ENCODE data around the gene PLPPR1. TPM values are rescaled to one million over a fixed set of nuclear protein-coding genes. Genes with fewer than 3 reads are reported as not detected.

PLPPR1 gene
- polyA plus RNA-seq, 3 donors, result not detected

DNA sequence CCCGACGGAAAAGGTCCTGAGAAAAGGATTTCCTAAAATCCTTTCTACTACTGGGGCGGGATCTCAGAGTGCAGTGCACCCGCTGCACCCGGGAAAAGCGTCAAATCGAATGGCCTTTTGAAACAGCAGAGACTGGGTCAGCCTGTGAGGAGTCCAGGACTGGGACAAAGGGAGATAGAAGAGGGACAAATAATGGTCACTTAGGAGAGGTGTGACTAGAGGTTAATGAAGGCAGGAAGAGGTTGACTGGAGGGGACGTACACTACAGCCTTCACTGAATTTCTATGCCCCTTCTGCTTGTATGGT lies 1.5 kb downstream of the PLPPR1 start:
- H3K4me3 Mint-ChIP-seq, result peak overlapping the region in 1 of 2 donors; percentile 68

DNA sequence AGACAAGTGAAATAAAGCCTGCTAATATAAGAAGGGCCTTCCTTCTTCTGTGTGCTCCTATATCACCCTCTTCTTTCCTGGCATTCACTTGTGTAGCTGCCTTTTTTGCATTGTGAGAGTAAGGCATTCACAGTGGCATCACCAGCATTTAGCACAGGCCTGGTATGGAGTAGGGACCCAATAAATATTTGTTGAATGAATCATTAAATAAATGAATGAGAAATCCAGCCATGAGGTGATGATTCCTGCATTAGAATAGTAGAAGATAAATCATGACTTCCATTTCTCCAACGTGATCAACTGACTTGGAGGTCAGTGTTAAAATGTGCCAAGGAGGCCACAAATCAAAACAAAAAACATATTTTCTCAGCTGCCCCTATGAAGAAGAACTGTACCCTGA lies 3.9 kb downstream of the PLPPR1 start:
- H3K27me3 Mint-ChIP-seq (ENCODE audit: low read depth in 3 of 3), result peaks cover 35 to 37% (median 36%) of the 10 kb centered on the region in 3 donors
- intact Hi-C loops (cut with micrococcal nuclease), result no loop called here
- no peak for DNase-seq
- no peak overlapping the region for H3K4me3 Mint-ChIP-seq
- Histone ChIP-seq H3K27me3 (ENCODE audit: control insufficient read depth in 2 of 2, insufficient read depth in 2 of 2, low read length in 2 of 2) (peaks cover 31 to 38% of the 10 kb centered on the region in 2 donors), H3K9me3 (replicated peaks in 1 of 2; ENCODE audit: control insufficient read depth in 1 of 2, insufficient read depth in 1 of 2, low read length in 2 of 2) (no peaks in the 10 kb centered on the region), H3K4me1 (ENCODE audit: control insufficient read depth in 1 of 2, insufficient read depth in 2 of 2, low read length in 2 of 2) (no peaks in the 10 kb centered on the region), H4K20me1 (ENCODE audit: insufficient read depth, low read length) (no peaks in the 10 kb centered on the region), H3K4me3 (replicated peaks in 1 of 3; ENCODE audit: low read depth in 2 of 3, low read length in 3 of 3) (no peak overlapping the region), H3K27ac (ENCODE audit: low read depth in 1 of 2, low read length in 2 of 2) (no peak overlapping the region), H3K79me2 (ENCODE audit: insufficient read depth, low read length) (no peaks in the 10 kb centered on the region), H3K36me3 (replicated peaks in 1 of 2; ENCODE audit: control insufficient read depth in 1 of 2, insufficient read depth in 2 of 2, low read length in 2 of 2) (no peaks in the 10 kb centered on the region), H3K9ac (ENCODE audit: insufficient read depth, low read length, poor library complexity, severe bottlenecking) (no peak overlapping the region), H3K4me2 (replicated peaks; ENCODE audit: extremely low read depth, low read length, poor library complexity, severe bottlenecking) (no peak overlapping the region), H2AFZ (ENCODE audit: insufficient read depth, low read depth, low read length, poor library complexity, severe bottlenecking) (no peak overlapping the region)
- TF ChIP-seq, protein P1, sequence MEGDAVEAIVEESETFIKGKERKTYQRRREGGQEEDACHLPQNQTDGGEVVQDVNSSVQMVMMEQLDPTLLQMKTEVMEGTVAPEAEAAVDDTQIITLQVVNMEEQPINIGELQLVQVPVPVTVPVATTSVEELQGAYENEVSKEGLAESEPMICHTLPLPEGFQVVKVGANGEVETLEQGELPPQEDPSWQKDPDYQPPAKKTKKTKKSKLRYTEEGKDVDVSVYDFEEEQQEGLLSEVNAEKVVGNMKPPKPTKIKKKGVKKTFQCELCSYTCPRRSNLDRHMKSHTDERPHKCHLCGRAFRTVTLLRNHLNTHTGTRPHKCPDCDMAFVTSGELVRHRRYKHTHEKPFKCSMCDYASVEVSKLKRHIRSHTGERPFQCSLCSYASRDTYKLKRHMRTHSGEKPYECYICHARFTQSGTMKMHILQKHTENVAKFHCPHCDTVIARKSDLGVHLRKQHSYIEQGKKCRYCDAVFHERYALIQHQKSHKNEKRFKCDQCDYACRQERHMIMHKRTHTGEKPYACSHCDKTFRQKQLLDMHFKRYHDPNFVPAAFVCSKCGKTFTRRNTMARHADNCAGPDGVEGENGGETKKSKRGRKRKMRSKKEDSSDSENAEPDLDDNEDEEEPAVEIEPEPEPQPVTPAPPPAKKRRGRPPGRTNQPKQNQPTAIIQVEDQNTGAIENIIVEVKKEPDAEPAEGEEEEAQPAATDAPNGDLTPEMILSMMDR (IDR thresholded peaks at IDR 0.05), result no peak
- no CpG with 5 or more reads among the region's 1 CpG for WGBS (ENCODE audit: insufficient coverage)
- H3K4me1 Mint-ChIP-seq, result no peaks in the 10 kb centered on the region
- H3K27ac Mint-ChIP-seq, result no peak overlapping the region
- H3K9me3 Mint-ChIP-seq, result peaks cover 0 to 15% (median 0%) of the 10 kb centered on the region in 7 donors
- H3K36me3 Mint-ChIP-seq, result no peaks in the 10 kb centered on the region

More for the DNA sequence above, 1.5 kb downstream of the PLPPR1 start:
- TF ChIP-seq, protein P1 (IDR thresholded peaks at IDR 0.05), result no peak
- Histone ChIP-seq H3K4me1 (ENCODE audit: control insufficient read depth in 1 of 2, insufficient read depth in 2 of 2, low read length in 2 of 2) (no peaks in the 10 kb centered on the region), H3K4me2 (replicated peaks; ENCODE audit: extremely low read depth, low read length, poor library complexity, severe bottlenecking) (no peak overlapping the region), H3K79me2 (ENCODE audit: insufficient read depth, low read length) (no peaks in the 10 kb centered on the region), H3K9me3 (replicated peaks in 1 of 2; ENCODE audit: control insufficient read depth in 1 of 2, insufficient read depth in 1 of 2, low read length in 2 of 2) (no peaks in the 10 kb centered on the region), H4K20me1 (ENCODE audit: insufficient read depth, low read length) (no peaks in the 10 kb centered on the region), H3K27ac (ENCODE audit: low read depth in 1 of 2, low read length in 2 of 2) (no peak overlapping the region), H3K36me3 (replicated peaks in 1 of 2; ENCODE audit: control insufficient read depth in 1 of 2, insufficient read depth in 2 of 2, low read length in 2 of 2) (no peaks in the 10 kb centered on the region), H3K27me3 (ENCODE audit: control insufficient read depth in 2 of 2, insufficient read depth in 2 of 2, low read length in 2 of 2) (peaks cover 34 to 50% of the 10 kb centered on the region in 2 donors), H3K4me3 (replicated peaks in 1 of 3; ENCODE audit: low read depth in 2 of 3, low read length in 3 of 3) (no peak overlapping the region), H3K9ac (ENCODE audit: insufficient read depth, low read length, poor library complexity, severe bottlenecking) (no peak overlapping the region), H2AFZ (ENCODE audit: insufficient read depth, low read depth, low read length, poor library complexity, severe bottlenecking) (no peak overlapping the region)
- Mint-ChIP-seq H3K4me1 (no peaks in the 10 kb centered on the region), H3K27ac (no peak overlapping the region), H3K36me3 (no peaks in the 10 kb centered on the region), H3K9me3 (peaks cover 0 to 15% (median 0%) of the 10 kb centered on the region in 7 donors), H3K27me3 (ENCODE audit: low read depth in 3 of 3) (peaks cover 44 to 46% (median 45%) of the 10 kb centered on the region in 3 donors)
- WGBS (ENCODE audit: insufficient coverage), result 38% methylated on average over 5 of the region's 8 CpGs
- no peak for DNase-seq
- intact Hi-C loops (cut with micrococcal nuclease), result no loop called here

Data from CD14-positive monocyte (primary cell).